Airway epithelial cell (primary cell): ENCODE data around the gene CANX. TPM values are rescaled to one million over a fixed set of nuclear protein-coding genes. Genes with fewer than 3 reads are reported as not detected.

ENCODE experiments used
- total RNA-seq: library from RNA; depleted of rRNA; stranded (reverse); fragments of >200 nt; gene quantifications from 2 replicates; pipeline ENCODE4 v1.2.3, GENCODE V29; 2015

The CANX gene, protein sequence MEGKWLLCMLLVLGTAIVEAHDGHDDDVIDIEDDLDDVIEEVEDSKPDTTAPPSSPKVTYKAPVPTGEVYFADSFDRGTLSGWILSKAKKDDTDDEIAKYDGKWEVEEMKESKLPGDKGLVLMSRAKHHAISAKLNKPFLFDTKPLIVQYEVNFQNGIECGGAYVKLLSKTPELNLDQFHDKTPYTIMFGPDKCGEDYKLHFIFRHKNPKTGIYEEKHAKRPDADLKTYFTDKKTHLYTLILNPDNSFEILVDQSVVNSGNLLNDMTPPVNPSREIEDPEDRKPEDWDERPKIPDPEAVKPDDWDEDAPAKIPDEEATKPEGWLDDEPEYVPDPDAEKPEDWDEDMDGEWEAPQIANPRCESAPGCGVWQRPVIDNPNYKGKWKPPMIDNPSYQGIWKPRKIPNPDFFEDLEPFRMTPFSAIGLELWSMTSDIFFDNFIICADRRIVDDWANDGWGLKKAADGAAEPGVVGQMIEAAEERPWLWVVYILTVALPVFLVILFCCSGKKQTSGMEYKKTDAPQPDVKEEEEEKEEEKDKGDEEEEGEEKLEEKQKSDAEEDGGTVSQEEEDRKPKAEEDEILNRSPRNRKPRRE
- total RNA-seq = 283 and 325 TPM in 2 replicates

DNA sequence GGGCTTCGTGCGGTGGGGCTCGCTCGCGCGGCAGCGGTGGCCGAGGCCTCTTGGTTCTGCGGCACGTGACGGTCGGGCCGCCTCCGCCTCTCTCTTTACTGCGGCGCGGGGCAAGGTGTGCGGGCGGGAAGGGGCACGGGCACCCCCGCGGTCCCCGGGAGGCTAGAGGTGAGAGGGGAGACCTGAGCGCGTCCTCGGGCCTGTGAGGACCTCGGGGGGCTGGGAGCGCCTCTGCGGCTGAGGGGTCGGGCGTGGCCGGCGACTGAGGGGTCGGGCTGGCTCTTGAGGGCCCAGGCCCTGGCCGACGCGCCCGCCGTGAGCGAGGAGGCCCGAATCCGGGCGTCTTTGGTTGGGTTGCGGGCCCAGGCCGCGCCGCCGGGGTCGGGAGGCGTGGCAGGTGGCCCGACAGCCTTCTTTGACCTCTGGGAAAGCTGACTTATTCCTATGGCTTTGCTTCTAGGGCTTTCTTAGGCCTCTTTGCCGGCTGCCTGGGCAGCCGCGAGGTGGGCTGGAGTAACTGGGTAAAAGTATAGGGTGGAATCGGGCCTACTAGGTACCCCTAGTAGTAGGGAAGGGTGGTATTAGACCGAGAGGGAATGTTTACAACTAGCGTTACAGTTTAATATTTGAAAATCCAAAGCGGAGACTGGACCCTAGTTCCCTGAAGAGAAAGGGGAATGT is at the start of gene CANX:
Gene CANX (plus strand): TSS at position 33 of the 681 bp plus-strand sequence. CDS start 6,715 bp downstream, outside the sequence.

DNA sequence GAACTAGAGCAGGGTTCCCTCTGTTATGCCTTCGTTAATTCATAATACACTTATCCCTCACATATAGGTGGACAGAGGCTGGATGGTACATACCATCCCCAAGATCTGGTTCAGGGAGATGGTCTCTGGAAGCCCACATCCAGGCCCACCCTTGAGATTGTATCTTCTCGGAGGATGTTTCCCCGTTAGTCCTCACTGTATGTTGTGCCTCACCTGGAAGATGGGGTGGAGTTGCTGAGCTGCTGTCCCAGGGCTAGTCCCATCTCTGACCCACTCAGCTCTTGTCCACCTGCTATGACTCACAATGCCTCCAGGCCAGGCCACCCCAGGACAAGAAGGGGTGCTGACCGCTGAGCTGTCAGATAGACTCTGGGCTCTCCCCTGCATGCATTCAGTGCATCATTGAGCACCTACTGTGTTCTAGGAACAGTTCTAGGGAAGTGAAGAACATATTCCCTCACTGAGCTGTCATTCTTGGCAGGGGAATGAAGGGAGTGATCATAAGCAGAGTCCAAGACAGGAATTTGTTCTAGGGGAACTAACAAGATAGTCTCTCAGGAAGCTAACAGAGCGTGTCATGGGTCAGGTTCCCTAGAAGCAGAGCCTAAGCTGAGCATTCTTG is 17.9 kb upstream of the CANX start, which contains the start of gene CBY3:
Gene CBY3 (minus strand): TSS at position 255 of the 622 bp plus-strand sequence. CDS start 116 bp downstream, at position 139.

DNA sequence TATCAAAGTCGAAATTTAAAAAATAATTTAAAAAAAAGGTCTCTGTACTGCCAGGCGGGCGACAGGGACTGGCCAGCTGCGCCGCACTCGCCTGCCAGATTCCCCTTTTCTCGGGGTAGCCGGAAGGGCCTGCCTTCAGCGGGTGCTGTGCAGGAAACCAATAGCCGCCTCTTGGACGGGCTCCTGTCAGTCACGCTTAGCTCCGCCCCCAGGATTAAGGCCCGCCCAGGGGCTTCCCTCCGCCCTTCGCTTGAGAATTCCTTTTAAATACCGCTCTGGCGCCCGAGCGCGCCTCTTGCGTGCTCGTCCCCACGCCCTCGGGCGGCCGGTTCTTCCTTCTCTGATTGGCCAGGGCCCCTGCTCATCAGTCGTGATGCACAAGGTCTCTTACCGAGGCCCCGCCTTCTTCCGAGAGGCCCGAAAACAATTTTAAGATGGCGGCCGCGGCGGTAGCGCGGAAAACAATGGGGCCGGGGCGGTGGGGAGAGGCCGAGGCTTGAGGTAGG is 33.7 kb downstream of the CANX start, which contains the start of gene MAML1:
Gene MAML1 (plus strand): TSS at position 411 of the 506 bp plus-strand sequence. CDS start 291 bp downstream, outside the sequence.

Other genes with a start within 250 kb of the CANX start
- 25.5 and 26.7 TPM in 2 replicates for gene RUFY1, start 148.4 kb upstream of the CANX start, total RNA-seq
- 274 and 292 TPM in 2 replicates for gene HNRNPH1, start 75.3 kb upstream of the CANX start, total RNA-seq
- not detected in 2 replicates for gene CBY3, start 17.9 kb upstream of the CANX start, total RNA-seq
- gene MAML1, start 33.9 kb downstream of the CANX start, total RNA-seq = 9.4 and 14.7 TPM in 2 replicates
- gene LTC4S, start 95.0 kb downstream of the CANX start, total RNA-seq = 1.4 and 3.8 TPM in 2 replicates
- gene MGAT4B, start 107.9 kb downstream of the CANX start, total RNA-seq = 108 and 116 TPM in 2 replicates
- 108 and 113 TPM in 2 replicates for gene SQSTM1, start 121.9 kb downstream of the CANX start, total RNA-seq
- 10.9 and 11.8 TPM in 2 replicates for gene MRNIP, start 159.8 kb downstream of the CANX start, total RNA-seq
- gene TBC1D9B, start 208.9 kb downstream of the CANX start, total RNA-seq = 47.8 and 63.1 TPM in 2 replicates